Measurements from ENCODE around the gene BEGAIN.

Gene BEGAIN

DNA sequence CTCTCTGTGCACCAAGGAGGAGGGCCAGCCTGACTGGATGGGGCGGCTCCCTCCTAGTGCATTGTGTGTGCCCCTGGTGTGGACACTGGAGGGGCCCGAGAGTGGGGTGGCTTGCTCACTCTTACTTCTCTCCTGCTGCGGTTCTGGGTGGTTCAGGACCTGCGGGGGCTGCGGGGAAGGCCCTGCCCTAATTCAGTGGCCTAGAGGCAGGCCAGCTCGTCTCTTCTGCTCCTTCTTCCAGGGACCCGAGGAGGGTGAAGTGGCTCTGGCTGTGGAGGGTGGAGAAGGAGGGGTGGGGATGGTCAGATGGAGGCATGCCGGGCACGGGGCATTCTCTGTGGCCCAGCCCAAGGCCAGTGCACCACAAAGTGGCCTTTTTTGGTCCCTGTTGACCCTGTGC, 87.1 kb downstream of the BEGAIN start:
- DNase-seq: no peak

DNA sequence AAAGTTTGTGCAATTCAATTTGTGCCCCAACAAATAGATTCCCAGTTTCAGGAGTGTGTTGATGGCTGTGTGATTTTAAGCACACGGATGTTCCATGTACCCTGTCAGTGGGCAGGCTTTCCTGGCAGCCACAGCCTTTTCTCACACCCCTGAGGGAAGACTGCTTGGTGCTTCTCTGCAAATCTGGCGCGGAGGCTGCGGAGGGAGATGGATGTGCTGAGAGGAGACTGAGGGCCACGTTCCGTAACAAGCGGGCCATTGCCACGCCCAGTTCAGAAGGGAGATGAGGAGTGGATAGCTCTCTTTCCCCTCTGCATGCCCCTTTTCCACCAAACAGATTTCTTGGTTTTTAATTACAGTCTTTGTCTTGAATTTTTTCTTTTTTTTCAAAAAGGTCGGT, 89.1 kb downstream of the BEGAIN start:
- no peak for DNase-seq

DNA sequence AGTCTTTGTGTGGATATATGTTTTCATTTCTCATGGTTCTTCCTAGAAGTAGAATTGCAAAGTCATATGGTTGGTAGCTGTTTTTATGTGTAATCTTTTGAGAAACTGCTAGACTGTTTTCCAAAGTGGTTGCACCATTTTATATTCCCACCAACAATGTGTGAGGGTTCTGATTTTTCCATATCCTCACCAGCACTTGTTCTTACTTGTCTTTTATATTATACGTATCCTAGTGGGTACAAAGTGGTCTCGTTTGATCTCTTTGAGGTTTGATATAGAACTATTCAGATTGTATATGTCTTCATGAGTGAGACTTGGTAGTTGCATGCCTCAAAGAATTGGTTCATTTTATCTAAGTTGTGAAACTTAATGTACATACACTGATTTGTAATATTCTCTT, 91.3 kb downstream of the BEGAIN start:
- no peak for DNase-seq

DNA sequence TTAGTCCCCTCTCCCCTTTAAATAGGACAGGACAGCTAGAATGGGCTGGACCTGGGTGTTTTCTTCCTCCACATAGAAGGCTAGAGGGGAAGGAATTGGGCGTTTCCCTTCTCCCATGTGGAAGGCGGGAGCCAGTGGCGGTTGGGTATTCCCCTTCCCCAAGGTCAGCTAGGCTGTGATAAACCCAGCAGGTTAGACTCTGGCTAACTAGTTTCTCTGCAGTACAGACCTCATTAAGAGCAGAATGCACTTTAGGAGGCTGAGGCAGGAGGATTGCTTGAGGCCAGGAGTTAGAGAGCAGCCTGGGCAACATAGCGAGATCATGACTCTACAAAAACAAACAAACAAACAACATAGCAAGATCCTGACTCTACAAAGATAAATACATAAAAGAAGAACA, 92.6 kb downstream of the BEGAIN start:
- no peak for DNase-seq

DNA sequence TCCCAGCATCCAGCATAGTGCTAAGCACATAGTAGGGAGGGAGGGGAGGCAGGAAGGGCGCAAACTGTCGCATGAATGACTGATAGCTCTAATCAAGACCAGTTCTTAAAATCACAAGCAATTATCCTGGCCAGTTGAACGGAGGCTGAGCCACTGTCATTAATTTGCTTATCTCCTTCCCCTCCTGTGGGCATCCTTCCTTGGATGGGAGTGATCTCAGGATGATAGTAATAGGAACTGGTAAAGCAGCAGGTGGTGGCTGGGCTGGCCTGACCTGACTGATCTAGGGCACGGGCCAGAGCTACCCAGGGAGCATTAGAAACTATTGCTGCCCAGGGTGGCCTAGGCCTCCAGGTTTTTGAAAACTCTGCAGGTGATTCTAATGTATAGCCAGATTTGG, 97.0 kb downstream of the BEGAIN start:
- no peak for DNase-seq

DNA sequence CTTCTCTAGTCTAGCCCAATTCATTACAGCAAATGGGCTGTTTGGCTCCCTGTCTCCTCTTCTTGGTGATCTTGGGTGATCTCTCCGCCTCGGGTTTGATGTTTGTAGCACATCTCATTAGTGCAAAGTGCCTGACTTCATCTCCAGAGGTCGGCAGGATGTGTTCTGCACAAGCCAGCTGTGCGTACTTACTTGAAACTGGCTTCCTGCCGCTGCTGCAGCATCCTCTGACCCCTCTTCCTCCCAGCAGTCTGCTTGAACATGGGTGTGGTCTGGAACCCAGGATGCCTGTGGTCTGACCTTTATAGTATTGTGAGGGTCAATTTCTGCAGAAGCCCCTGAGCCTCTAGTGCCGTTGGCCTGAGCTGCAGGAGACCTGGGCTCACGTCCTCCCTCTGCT, 99.2 kb downstream of the BEGAIN start:
- no peak for DNase-seq

DNA sequence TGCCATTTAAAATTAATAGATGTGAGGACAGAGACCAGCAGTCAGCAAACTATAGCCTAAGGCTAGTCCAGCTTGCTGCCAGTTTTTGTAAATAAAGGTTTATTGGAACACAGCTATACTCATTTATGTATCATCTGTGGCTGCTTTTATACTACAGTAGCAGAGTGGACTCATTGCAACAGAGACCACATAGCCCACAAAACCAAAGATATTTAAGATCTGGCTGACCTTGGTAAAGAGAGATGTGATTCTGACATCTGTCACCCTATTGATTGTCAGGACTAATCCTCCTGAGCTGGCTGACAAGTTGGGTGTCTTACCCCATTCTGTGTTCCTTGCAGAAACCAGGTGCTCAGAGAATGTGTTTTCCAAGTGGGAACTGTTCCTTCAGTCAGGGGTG, 99.9 kb downstream of the BEGAIN start:
- DNase-seq: no peak
